HL-60 (cell line): ENCODE data around the gene LMF1.

Experiments
- GABPA ChIP-seq: IDR thresholded peaks from 2 replicates; pipeline ENCODE4 v1.6.1; 2012; ENCODE audit warnings: low read depth
- POLR2AphosphoS5 ChIP-seq: IDR thresholded peaks from 2 replicates; pipeline ENCODE4 v1.6.1; 2012; ENCODE audit warnings: low read depth
- TF ChIP-seq, protein P1 (sequence below): IDR thresholded peaks from one replicate; pipeline ENCODE4 v1.5.1; 2011; ENCODE audit warnings: low read length, control low read depth, inconsistent platforms; ENCODE audit not compliant: insufficient read depth

GRCh38 chr16:830107-830870, 140.5 kb downstream of the LMF1 start:
- TF ChIP-seq POLR2AphosphoS5 (no peak), GABPA (no peak)
- TF ChIP-seq, protein P1, sequence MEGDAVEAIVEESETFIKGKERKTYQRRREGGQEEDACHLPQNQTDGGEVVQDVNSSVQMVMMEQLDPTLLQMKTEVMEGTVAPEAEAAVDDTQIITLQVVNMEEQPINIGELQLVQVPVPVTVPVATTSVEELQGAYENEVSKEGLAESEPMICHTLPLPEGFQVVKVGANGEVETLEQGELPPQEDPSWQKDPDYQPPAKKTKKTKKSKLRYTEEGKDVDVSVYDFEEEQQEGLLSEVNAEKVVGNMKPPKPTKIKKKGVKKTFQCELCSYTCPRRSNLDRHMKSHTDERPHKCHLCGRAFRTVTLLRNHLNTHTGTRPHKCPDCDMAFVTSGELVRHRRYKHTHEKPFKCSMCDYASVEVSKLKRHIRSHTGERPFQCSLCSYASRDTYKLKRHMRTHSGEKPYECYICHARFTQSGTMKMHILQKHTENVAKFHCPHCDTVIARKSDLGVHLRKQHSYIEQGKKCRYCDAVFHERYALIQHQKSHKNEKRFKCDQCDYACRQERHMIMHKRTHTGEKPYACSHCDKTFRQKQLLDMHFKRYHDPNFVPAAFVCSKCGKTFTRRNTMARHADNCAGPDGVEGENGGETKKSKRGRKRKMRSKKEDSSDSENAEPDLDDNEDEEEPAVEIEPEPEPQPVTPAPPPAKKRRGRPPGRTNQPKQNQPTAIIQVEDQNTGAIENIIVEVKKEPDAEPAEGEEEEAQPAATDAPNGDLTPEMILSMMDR, result no peak
